HCT116 (cell line): ENCODE data around the gene LRP1. TPM values are rescaled to one million over a fixed set of nuclear protein-coding genes. Genes with fewer than 3 reads are reported as not detected.

Experiments
- ATAC-seq: fragments of 200-7000 bp; cut with Tn5 transposase; 2 replicates; pipeline ENCODE4 v1.9.1; 2020; ENCODE audit warnings: mild to moderate bottlenecking, moderate library complexity
- BruUV-seq: library from RNA; stranded (reverse); fragments of 400-500 nt; replicated peaks from 2 replicates; lab custom pipeline; 2021; lab: Mats Ljungman, UMichigan
- CTCF ChIA-PET: fragments of 300-600 bp; sonication (Branson Sonifier 250); formaldehyde crosslinking; loops from one replicate; lab custom pipeline; 2021; ENCODE audit warnings: antibody characterized with exemption; lab: Charles Lee
- POLR2A ChIA-PET: fragments of 300-600, 350-600 bp; sonication (Branson Sonifier 250); formaldehyde crosslinking; loops from one replicate; lab custom pipeline; 2021; ENCODE audit warnings: antibody characterized with exemption; lab: Charles Lee
- RAD21 ChIA-PET, 2 experiments: fragments of 300-600 bp; sonication (Branson Sonifier 250); formaldehyde crosslinking; loops; one replicate each; lab custom pipeline; 2023; ENCODE audit warnings: low total read pairs in 2 of 2; ENCODE audit not compliant: uncharacterized antibody in 2 of 2, unreplicated experiment in 2 of 2, low non-redundant PET in 1 of 2; lab: Charles Lee
- DNase-seq: peaks from one replicate; pipeline ENCODE4 v3.0.0-alpha.2; 2010; ENCODE audit warnings: low read depth, low spot score
- H2AFZ ChIP-seq: fragments of 200-600 bp; shearing (Covaris generic), sonication (generic); 2 replicates; pipeline ENCODE4 v1.6.1; 2017; ENCODE audit warnings: low read depth, mixed run types, mixed read lengths, antibody characterized with exemption, low read length; ENCODE audit not compliant: poor library complexity, severe bottlenecking
- H3K27ac ChIP-seq: 2 replicates; pipeline ENCODE4 v1.5.1; 2012; ENCODE audit warnings: low read depth, low read length
- H3K27me3 ChIP-seq: fragments of 200-600 bp; sonication (generic); 2 replicates; pipeline ENCODE4 v1.6.1; 2016; ENCODE audit warnings: mixed run types, low read length, mixed read lengths; ENCODE audit not compliant: insufficient read depth
- H3K36me3 ChIP-seq, 2 experiments: fragments of 200-500 bp in 1 of 2; fragments of 200-600 bp in 1 of 2; sonication (Bioruptor generic) in 1 of 2; sonication (generic) in 1 of 2; 2 replicates each; pipeline versions ENCODE4 v1.5.1 to v1.6.1; 2014 to 2016; ENCODE audit warnings: low read length in 2 of 2, inconsistent platforms in 1 of 2, mixed read lengths in 1 of 2, mixed run types in 1 of 2; ENCODE audit not compliant: insufficient read depth in 2 of 2, control insufficient read depth in 1 of 2
- H3K4me1 ChIP-seq, 2 experiments: fragments of 200-600 bp in 1 of 2; sonication (generic) in 1 of 2; 2 replicates each; pipeline versions ENCODE4 v1.5.1 to v1.6.1; 2012 to 2017; ENCODE audit warnings: low read length in 2 of 2, inconsistent platforms in 1 of 2, mild to moderate bottlenecking in 1 of 2, mixed read lengths in 1 of 2, mixed run types in 1 of 2, moderate library complexity in 1 of 2; ENCODE audit not compliant: insufficient read depth in 2 of 2, control insufficient read depth in 1 of 2
- H3K4me2 ChIP-seq: fragments of 200-600 bp; sonication (generic); 2 replicates; pipeline ENCODE4 v1.6.1; 2017; ENCODE audit warnings: mixed run types, low read length, mixed read lengths
- H3K4me3 ChIP-seq, 2 experiments: fragments of 200-600 bp in 1 of 2; sonication (generic) in 1 of 2; replicated peaks in 1 of 2; 2 replicates each; pipeline ENCODE4 v1.5.1; 2011 to 2016; ENCODE audit warnings: low read length in 2 of 2, control low read depth in 1 of 2, low read depth in 1 of 2, mild to moderate bottlenecking in 1 of 2, mixed read lengths in 1 of 2, mixed run types in 1 of 2
- H3K79me2 ChIP-seq: fragments of 200-600 bp; sonication (generic); 2 replicates; pipeline ENCODE4 v1.6.1; 2017; ENCODE audit warnings: mild to moderate bottlenecking, mixed run types, low read length, moderate library complexity, mixed read lengths; ENCODE audit not compliant: insufficient read depth
- H3K9ac ChIP-seq: fragments of 200-600 bp; sonication (generic); 2 replicates; pipeline ENCODE4 v1.6.1; 2016; ENCODE audit warnings: low read length, mixed read lengths
- H3K9me2 ChIP-seq: fragments of 200-600 bp; sonication (generic), shearing (Covaris generic); 2 replicates; pipeline ENCODE4 v1.6.1; 2017; ENCODE audit warnings: mixed run types, mild to moderate bottlenecking, moderate library complexity; ENCODE audit not compliant: insufficient read depth
- H3K9me3 ChIP-seq, 2 experiments: fragments of 200-500 bp in 1 of 2; fragments of 200-600 bp in 1 of 2; sonication (Bioruptor generic) in 1 of 2; sonication (generic) in 1 of 2; 2 replicates each; pipeline ENCODE4 v1.6.1; 2014 to 2017; ENCODE audit warnings: low read length in 2 of 2, mixed read lengths in 2 of 2, inconsistent platforms in 1 of 2, low read depth in 1 of 2, mild to moderate bottlenecking in 1 of 2, mixed run types in 1 of 2, moderate library complexity in 1 of 2; ENCODE audit not compliant: control insufficient read depth in 1 of 2, insufficient read depth in 1 of 2
- H4K20me1 ChIP-seq: fragments of 200-600 bp; sonication (generic), shearing (Covaris generic); 2 replicates; pipeline ENCODE4 v1.6.1; 2017; ENCODE audit warnings: mixed run types, mild to moderate bottlenecking, moderate library complexity; ENCODE audit not compliant: insufficient read depth
- ATF3 ChIP-seq: IDR thresholded peaks from 2 replicates; pipeline ENCODE4 v1.6.1; 2012
- CBX3 ChIP-seq: IDR thresholded peaks from 2 replicates; pipeline ENCODE4 v1.6.1; 2012; ENCODE audit warnings: low read depth
- CEBPB ChIP-seq: IDR thresholded peaks from 2 replicates; pipeline ENCODE4 v1.6.1; 2012; ENCODE audit warnings: low read depth
- JUND ChIP-seq: IDR thresholded peaks from 2 replicates; pipeline ENCODE4 v1.6.1; 2012
- MAX ChIP-seq: IDR thresholded peaks from 2 replicates; pipeline ENCODE4 v1.6.1; 2012
- POLR2A ChIP-seq: IDR thresholded peaks from 2 replicates; pipeline ENCODE4 v1.7.0; 2011; ENCODE audit warnings: borderline replicate concordance; ENCODE audit not compliant: insufficient read depth, insufficient read length; ENCODE audit errors: extremely low read depth
- POLR2AphosphoS5 ChIP-seq: IDR thresholded peaks from 2 replicates; pipeline ENCODE4 v1.6.1; 2011; ENCODE audit warnings: mild to moderate bottlenecking, low read depth, low read length, moderate library complexity
- RAD21 ChIP-seq: IDR thresholded peaks from 2 replicates; pipeline ENCODE4 v1.6.1; 2012; ENCODE audit warnings: low read depth, mild to moderate bottlenecking
- TCF7L2 ChIP-seq: IDR thresholded peaks from 2 replicates; pipeline ENCODE4 v1.7.0; 2011; ENCODE audit warnings: borderline replicate concordance, inconsistent platforms; ENCODE audit not compliant: insufficient read depth, insufficient read length; ENCODE audit errors: extremely low read depth
- YY1 ChIP-seq: IDR thresholded peaks from 2 replicates; pipeline ENCODE4 v1.6.1; 2011; ENCODE audit warnings: low read length, low read depth, moderate library complexity, mild to moderate bottlenecking; ENCODE audit not compliant: insufficient replicate concordance; ENCODE audit errors: extremely low read depth
- ZNF274 ChIP-seq: fragments of 200-500 bp; sonication (Bioruptor generic); IDR thresholded peaks from 2 replicates; pipeline ENCODE4 v1.6.1; 2014; ENCODE audit warnings: mild to moderate bottlenecking, low read depth, low read length, inconsistent platforms
- intact Hi-C: fragments of 100-400 bp; cut with micrococcal nuclease; formaldehyde crosslinking; loops from 2 replicates; pipeline ENCODE4 v1.10.0; 2022
- total RNA-seq: library from RNA; stranded (reverse); gene quantifications from one replicate; pipeline ENCODE4 v1.2.1, GENCODE V29; 2021; ENCODE audit not compliant: unreplicated experiment

The LRP1 gene
- total RNA-seq, 1 experiment from 2014 or later = 12.0 TPM

- H3K36me3 ChIP-seq = no peaks in the 10 kb centered on the region
These were observed 113.4 kb downstream of the LRP1 start for GRCh38 chr12:57241402-57242310.

More at GRCh38 chr12:57241402-57242310, 113.4 kb downstream of the LRP1 start:
- POLR2A ChIA-PET = interaction anchor here (1.5 to 1.7 kb wide), 2 partner anchors 28 to 211 kb away, joined by 3 to 7 read pairs; no protein-coding TSS in a partner anchor
- BruUV-seq = no TSS peak
- no peak for DNase-seq
- RAD21 ChIA-PET = interaction anchor here in 1 of 2 experiments (2.1 kb wide), 1 partner anchor 28 kb away, joined by 13 read pairs; no protein-coding TSS in a partner anchor
- Histone ChIP-seq H3K4me2 (no peak overlapping the region), H3K27ac (no peak overlapping the region)
- TF ChIP-seq POLR2AphosphoS5 = no peak
- no peak for TF ChIP-seq MAX
- TF ChIP-seq YY1 = no peak
- no peak for TF ChIP-seq CEBPB
- TF ChIP-seq ZNF274 = no peak
- TF ChIP-seq CBX3 = no peak
- TF ChIP-seq JUND = no peak
- TF ChIP-seq ATF3 = no peak
- TF ChIP-seq POLR2A = no peak
- no peak for TF ChIP-seq TCF7L2
- no peak for TF ChIP-seq RAD21
- TF ChIP-seq, all 23 proteins: peak for 0
- Histone ChIP-seq H2AFZ (no peak overlapping the region), H3K9me2 (no peaks in the 10 kb centered on the region), H3K9me3 (no peaks in the 10 kb centered on the region), H3K9ac (no peak overlapping the region), H4K20me1 (no peaks in the 10 kb centered on the region), H3K27me3 (peaks cover 4% of the 10 kb centered on the region; the same call in 1 of the 2 replicates), H3K4me3 (no peak overlapping the region), H3K79me2 (no peaks in the 10 kb centered on the region), H3K4me1 (peaks cover 42 to 62% of the 10 kb centered on the region in 2 experiments)
- intact Hi-C loops = loop anchor here (10.0 kb wide), 1 partner anchor 117 kb away; the partner anchor contains the start of gene LRP1
- CTCF ChIA-PET = interaction anchor here (1.5 to 4.6 kb wide), 4 partner anchors 10 to 34 kb away, joined by 3 to 103 read pairs (median 40); partner anchors contain the start of genes SHMT2 and STAC3
- no peak for ATAC-seq
